SJSA1 (cell line): ENCODE measurements around the gene LDLR. TPM values are rescaled to one million over a fixed set of nuclear protein-coding genes. Genes with fewer than 3 reads are reported as not detected.

Source experiments
- DNase-seq, 2 experiments: peaks; one replicate each; pipeline ENCODE4 v3.0.0-alpha.2; 2015 to 2020; ENCODE audit warnings: low spot score in 2 of 2, low read depth in 1 of 2
- H3K27ac ChIP-seq: fragments of 250-450 bp; sonication (Bioruptor Pico); 2 replicates; pipeline ENCODE4 v1.5.1; 2020; ENCODE audit warnings: mild to moderate bottlenecking, moderate library complexity
- H3K27me3 ChIP-seq: fragments of 250-450 bp; sonication (Bioruptor Pico); replicated peaks from 2 replicates; pipeline ENCODE4 v1.5.1; 2020; ENCODE audit warnings: mild to moderate bottlenecking, moderate library complexity
- H3K36me3 ChIP-seq: fragments of 250-450 bp; sonication (Bioruptor Pico); 2 replicates; pipeline ENCODE4 v1.5.1; 2020; ENCODE audit warnings: mild to moderate bottlenecking
- H3K4me1 ChIP-seq: fragments of 250-450 bp; sonication (Bioruptor Pico); replicated peaks from 2 replicates; pipeline ENCODE4 v1.6.1; 2021; ENCODE audit warnings: mild to moderate bottlenecking
- H3K4me3 ChIP-seq: fragments of 250-450 bp; sonication (Bioruptor Pico); 2 replicates; pipeline ENCODE4 v1.5.1; 2020; ENCODE audit warnings: mild to moderate bottlenecking
- H3K9me3 ChIP-seq: fragments of 250-450 bp; sonication (Bioruptor Pico); replicated peaks from 2 replicates; pipeline ENCODE4 v1.5.1; 2020; ENCODE audit warnings: mild to moderate bottlenecking
- total RNA-seq: library from RNA; depleted of rRNA; stranded (reverse); fragments of >200 nt; shearing (Covaris generic); gene quantifications from 2 replicates; pipeline ENCODE4 v1.2.3, GENCODE V29; 2014; rRNA removed

Gene LDLR
- 90.0 and 115 TPM in 2 replicates for total RNA-seq

DNA sequence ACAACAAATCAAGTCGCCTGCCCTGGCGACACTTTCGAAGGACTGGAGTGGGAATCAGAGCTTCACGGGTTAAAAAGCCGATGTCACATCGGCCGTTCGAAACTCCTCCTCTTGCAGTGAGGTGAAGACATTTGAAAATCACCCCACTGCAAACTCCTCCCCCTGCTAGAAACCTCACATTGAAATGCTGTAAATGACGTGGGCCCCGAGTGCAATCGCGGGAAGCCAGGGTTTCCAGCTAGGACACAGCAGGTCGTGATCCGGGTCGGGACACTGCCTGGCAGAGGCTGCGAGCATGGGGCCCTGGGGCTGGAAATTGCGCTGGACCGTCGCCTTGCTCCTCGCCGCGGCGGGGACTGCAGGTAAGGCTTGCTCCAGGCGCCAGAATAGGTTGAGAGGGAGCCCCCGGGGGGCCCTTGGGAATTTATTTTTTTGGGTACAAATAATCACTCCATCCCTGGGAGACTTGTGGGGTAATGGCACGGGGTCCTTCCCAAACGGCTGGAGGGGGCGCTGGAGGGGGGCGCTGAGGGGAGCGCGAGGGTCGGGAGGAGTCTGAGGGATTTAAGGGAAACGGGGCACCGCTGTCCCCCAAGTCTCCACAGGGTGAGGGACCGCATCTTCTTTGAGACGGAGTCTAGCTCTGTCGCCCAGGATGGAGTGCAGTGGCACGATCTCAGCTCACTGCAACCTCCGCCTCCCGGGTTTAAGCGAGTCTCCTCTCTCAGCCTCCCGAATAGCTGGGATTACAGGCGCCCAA is at the start of gene LDLR:
Gene LDLR (plus strand): TSS at position 210 of the 760 bp plus-strand sequence. CDS start 86 bp downstream, at position 296.
- H3K4me1 ChIP-seq, result peaks cover 60% of the 10 kb centered on the region
- H3K27me3 ChIP-seq, result no peaks in the 10 kb centered on the region
- no peaks in the 10 kb centered on the region for H3K9me3 ChIP-seq
- DNase-seq, result peak; percentile 93 to 94
- H3K4me3 ChIP-seq, result peak within 1 kb of the TSS; percentile 67
- peak within 1 kb of the TSS; percentile 97 for H3K27ac ChIP-seq
- H3K36me3 ChIP-seq, result peaks cover 41% of the 10 kb centered on the region

GRCh38 chr19:11041194-11041593 is 48.1 kb upstream of the LDLR start:
- Histone ChIP-seq H3K27ac (no peak overlapping the region), H3K36me3 (peaks cover 80% of the 10 kb centered on the region)

GRCh38 chr19:11041966-11042627 is 47.2 kb upstream of the LDLR start:
- H3K36me3 ChIP-seq, result peaks cover 75% of the 10 kb centered on the region
- no peak overlapping the region for H3K27ac ChIP-seq
- no peaks in the 10 kb centered on the region for H3K27me3 ChIP-seq
- H3K4me3 ChIP-seq, result no peak overlapping the region
- no peaks in the 10 kb centered on the region for H3K4me1 ChIP-seq
- H3K9me3 ChIP-seq, result no peaks in the 10 kb centered on the region
- DNase-seq, result no peak

More at GRCh38 chr19:11041194-11041593, 48.1 kb upstream of the LDLR start:
- Histone ChIP-seq H3K27me3 (no peaks in the 10 kb centered on the region), H3K9me3 (no peaks in the 10 kb centered on the region), H3K4me3 (no peak overlapping the region), H3K4me1 (no peaks in the 10 kb centered on the region)
- DNase-seq, result no peak

DNA sequence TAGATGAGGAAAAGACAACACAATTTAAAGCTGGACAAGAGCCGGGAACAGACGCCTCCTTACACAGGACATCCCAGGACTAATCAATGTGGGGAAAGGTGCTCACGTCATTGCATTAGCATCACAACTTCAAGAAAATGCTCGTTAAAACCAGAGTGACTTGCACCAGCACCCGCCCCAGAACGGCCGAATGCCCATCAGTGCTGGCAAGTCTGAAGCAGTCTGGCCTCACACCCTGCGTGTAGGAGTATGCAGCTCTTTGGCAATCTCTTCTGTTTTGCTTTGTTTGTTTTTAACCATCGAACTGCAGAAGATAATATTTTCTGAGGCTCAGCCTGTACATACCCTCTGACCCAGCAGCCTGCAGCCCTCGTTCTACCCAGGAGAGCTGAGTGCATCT is 44.8 kb upstream of the LDLR start:
- Histone ChIP-seq H3K27ac (no peak overlapping the region), H3K4me3 (no peak overlapping the region), H3K4me1 (no peaks in the 10 kb centered on the region), H3K27me3 (no peaks in the 10 kb centered on the region), H3K9me3 (no peaks in the 10 kb centered on the region), H3K36me3 (peaks cover 66% of the 10 kb centered on the region)
- no peak for DNase-seq

GRCh38 chr19:11045536-11045935 is 43.7 kb upstream of the LDLR start:
- H3K36me3 ChIP-seq, result peaks cover 66% of the 10 kb centered on the region
- DNase-seq, result no peak
- no peaks in the 10 kb centered on the region for H3K4me1 ChIP-seq

GRCh38 chr19:11046605-11047354 is 42.5 kb upstream of the LDLR start:
- DNase-seq, result no peak

More at GRCh38 chr19:11045536-11045935, 43.7 kb upstream of the LDLR start:
- Histone ChIP-seq H3K9me3 (no peaks in the 10 kb centered on the region), H3K4me3 (no peak overlapping the region), H3K27me3 (no peaks in the 10 kb centered on the region), H3K27ac (no peak overlapping the region)

DNA sequence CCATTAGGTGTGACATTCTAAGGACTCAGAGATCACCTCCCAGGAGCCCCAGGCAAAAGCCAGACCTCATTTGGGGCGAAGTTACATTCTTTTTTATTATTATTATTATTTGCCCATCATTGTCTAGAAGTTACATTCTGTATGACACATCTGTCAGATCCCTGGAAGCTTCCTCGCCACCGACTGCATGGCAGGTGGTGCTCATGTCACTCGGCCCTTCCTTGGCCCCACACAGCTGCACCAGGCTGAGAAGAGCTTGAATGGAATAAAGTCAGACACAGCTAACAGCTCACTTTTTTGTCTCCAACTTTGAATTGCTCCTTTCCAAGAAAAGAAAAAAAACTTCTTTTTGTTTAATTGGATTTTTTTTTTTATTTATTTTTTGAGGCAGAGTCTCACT is 41.4 kb upstream of the LDLR start:
- no peak for DNase-seq
- H3K27me3 ChIP-seq, result no peaks in the 10 kb centered on the region
- no peaks in the 10 kb centered on the region for H3K4me1 ChIP-seq
- H3K9me3 ChIP-seq, result no peaks in the 10 kb centered on the region
- no peak overlapping the region for H3K27ac ChIP-seq
- H3K4me3 ChIP-seq, result no peak overlapping the region
- peaks cover 60% of the 10 kb centered on the region for H3K36me3 ChIP-seq

More at GRCh38 chr19:11046605-11047354, 42.5 kb upstream of the LDLR start:
- Histone ChIP-seq H3K9me3 (no peaks in the 10 kb centered on the region), H3K4me3 (no peak overlapping the region), H3K27ac (no peak overlapping the region), H3K4me1 (no peaks in the 10 kb centered on the region), H3K27me3 (no peaks in the 10 kb centered on the region), H3K36me3 (peaks cover 63% of the 10 kb centered on the region)

DNA sequence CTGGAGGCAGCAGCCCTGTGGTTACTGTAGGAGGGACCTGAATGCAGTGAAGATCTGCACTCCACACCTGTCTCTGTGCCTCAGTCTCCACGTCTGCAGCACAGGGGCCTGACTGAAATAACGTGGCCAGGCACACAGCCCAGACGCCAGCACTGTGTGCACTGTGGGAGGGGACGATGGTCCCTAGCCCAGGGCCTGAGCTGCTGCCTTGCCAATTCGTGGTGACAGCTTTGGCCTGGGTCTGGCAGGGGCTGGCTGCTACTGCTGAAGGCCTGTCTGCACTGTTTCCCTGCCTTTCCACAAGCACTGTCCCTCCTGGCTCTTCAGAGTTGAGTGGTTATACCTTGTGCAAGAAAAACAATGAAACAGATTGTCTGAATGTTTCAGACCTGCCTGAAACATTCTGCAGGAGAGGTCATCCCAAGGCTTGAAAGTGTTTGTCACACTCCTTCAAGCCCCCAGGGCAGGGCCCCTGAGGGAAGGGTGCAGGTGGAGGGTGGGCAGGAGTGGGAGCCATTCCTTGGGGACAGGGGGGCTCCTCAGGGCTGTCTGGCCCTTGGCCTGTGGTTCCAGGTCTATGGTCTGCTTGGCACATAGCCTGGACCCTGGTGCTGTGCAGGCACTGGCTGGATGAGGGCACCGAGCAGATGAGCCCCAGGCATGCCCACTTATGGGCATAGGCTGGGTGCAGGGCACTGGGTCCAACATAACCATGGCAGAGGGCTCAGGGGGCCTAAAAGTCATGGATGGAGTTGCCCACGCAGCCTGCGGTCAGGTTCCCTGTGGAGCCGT is 38.7 kb upstream of the LDLR start:
- no peak overlapping the region for H3K4me3 ChIP-seq
- H3K4me1 ChIP-seq, result no peaks in the 10 kb centered on the region
- peaks cover 58% of the 10 kb centered on the region for H3K36me3 ChIP-seq
- H3K27me3 ChIP-seq, result no peaks in the 10 kb centered on the region
- DNase-seq, result no peak
- H3K27ac ChIP-seq, result no peak overlapping the region
- H3K9me3 ChIP-seq, result no peaks in the 10 kb centered on the region

DNA sequence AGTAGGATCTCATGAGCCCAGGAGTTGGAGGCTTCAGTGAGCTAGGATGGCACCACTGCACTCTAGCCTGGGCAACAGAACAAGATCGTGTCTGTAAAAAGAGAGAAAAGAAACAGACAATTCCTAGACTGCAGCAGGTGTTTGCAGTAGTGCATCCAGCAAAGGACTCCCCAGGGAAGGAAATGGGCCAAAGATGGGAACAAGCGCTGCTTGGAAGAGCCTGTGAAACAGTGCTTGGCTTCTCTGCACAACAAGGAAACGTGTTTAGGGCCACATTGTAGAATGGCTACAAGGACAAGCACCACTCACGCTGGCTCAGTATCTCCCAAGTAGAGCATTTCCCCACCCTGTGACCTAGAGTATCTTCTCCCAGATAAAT is 35.5 kb upstream of the LDLR start:
- no peak for DNase-seq
- peaks cover 67% of the 10 kb centered on the region for H3K36me3 ChIP-seq
- H3K9me3 ChIP-seq, result no peaks in the 10 kb centered on the region
- no peak overlapping the region for H3K27ac ChIP-seq
- H3K27me3 ChIP-seq, result no peaks in the 10 kb centered on the region
- no peak overlapping the region for H3K4me3 ChIP-seq
- no peaks in the 10 kb centered on the region for H3K4me1 ChIP-seq

GRCh38 chr19:11054200-11054599 is 35.1 kb upstream of the LDLR start:
- H3K36me3 ChIP-seq, result peaks cover 64% of the 10 kb centered on the region

GRCh38 chr19:11054628-11055027 is 34.6 kb upstream of the LDLR start:
- H3K9me3 ChIP-seq, result no peaks in the 10 kb centered on the region
- DNase-seq, result no peak
- H3K27ac ChIP-seq, result no peak overlapping the region
- H3K27me3 ChIP-seq, result no peaks in the 10 kb centered on the region
- peaks cover 65% of the 10 kb centered on the region for H3K36me3 ChIP-seq
- no peaks in the 10 kb centered on the region for H3K4me1 ChIP-seq
- no peak overlapping the region for H3K4me3 ChIP-seq

More at GRCh38 chr19:11054200-11054599, 35.1 kb upstream of the LDLR start:
- no peak overlapping the region for H3K27ac ChIP-seq
- H3K4me3 ChIP-seq, result no peak overlapping the region
- no peaks in the 10 kb centered on the region for H3K27me3 ChIP-seq
- no peaks in the 10 kb centered on the region for H3K4me1 ChIP-seq
- no peak for DNase-seq
- H3K9me3 ChIP-seq, result no peaks in the 10 kb centered on the region

DNA sequence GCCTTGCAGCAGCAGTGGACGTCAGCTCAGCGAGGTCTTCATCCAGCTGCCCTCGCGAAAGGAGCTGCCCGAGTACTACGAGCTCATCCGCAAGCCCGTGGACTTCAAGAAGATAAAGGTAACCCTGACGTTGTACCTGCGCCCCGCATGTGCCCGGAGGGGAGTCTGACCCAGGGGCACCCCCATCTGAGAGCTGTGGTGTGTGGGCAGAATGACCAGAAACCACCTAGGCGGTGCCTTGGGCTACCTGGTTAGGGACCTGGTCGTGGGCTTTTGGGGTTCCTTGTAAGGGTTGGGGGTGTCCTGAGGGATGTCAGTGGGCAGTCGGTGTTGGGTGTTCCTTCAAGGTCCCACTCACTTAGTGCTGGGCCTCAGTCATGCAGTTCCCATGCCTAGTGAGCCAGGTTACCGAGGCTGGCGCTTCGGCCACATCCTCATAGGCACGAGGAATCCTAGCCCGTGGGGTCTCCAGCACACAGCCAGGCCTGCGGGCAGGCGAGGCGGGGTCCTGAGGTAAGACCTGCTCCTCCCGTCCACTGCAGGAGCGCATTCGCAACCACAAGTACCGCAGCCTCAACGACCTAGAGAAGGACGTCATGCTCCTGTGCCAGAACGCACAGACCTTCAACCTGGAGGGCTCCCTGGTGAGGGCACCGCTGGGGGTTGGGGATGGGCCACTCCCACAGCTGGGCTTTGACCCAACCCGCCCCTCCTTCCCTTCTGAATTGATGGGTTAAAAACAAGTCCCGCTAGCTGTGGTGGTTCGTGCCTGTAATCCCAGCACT is 30.8 kb upstream of the LDLR start:
- H3K4me3 ChIP-seq, result no peak overlapping the region
- no peak for DNase-seq
- H3K36me3 ChIP-seq, result peaks cover 74% of the 10 kb centered on the region
- no peak overlapping the region for H3K27ac ChIP-seq
- no peaks in the 10 kb centered on the region for H3K4me1 ChIP-seq
- no peaks in the 10 kb centered on the region for H3K9me3 ChIP-seq
- no peaks in the 10 kb centered on the region for H3K27me3 ChIP-seq
